Natural killer cell (primary cell): ENCODE measurements around the gene ARID1A. TPM values are rescaled to one million over a fixed set of nuclear protein-coding genes. Genes with fewer than 3 reads are reported as not detected.

Experiments
- ATAC-seq, 3 donors: fragments of 150-1000 bp in 2 of 3; fragments of 200-7000 bp in 1 of 3; cut with Tn5 transposase; 1 replicate in 1 of 3; 2 replicates in 2 of 3; pipeline ENCODE4 v1.10.0; 2021; ENCODE audit warnings: mild to moderate bottlenecking in 2 of 3, moderate library complexity in 2 of 3
- DNase-seq, 2 donors: peaks; one replicate each; pipeline versions ENCODE4 v3.0.0 to v3.0.0-alpha.2; 2013 to 2021; ENCODE audit warnings: mixed read lengths in 1 of 2
- H3K27ac ChIP-seq: one replicate; pipeline ENCODE4 v1.5.1; 2013; ENCODE audit warnings: mild to moderate bottlenecking, low read length
- H3K27me3 ChIP-seq: one replicate; pipeline ENCODE4 v1.6.1; 2013; ENCODE audit warnings: low read length; ENCODE audit not compliant: control insufficient read depth, insufficient read depth
- H3K36me3 ChIP-seq: one replicate; pipeline ENCODE4 v1.6.1; 2013; ENCODE audit warnings: low read length; ENCODE audit not compliant: control insufficient read depth, insufficient read depth
- H3K4me1 ChIP-seq: one replicate; pipeline ENCODE4 v1.6.1; 2013; ENCODE audit warnings: low read length; ENCODE audit not compliant: control insufficient read depth, insufficient read depth
- H3K4me3 ChIP-seq: one replicate; pipeline ENCODE4 v1.5.1; 2013; ENCODE audit warnings: low read length
- H3K9me3 ChIP-seq: one replicate; pipeline ENCODE4 v1.6.1; 2013; ENCODE audit warnings: low read length; ENCODE audit not compliant: control insufficient read depth, insufficient read depth
- H3K27ac Mint-ChIP-seq, 2 donors: one replicate each; pipeline ENCODE4 v1.8.0; 2022; ENCODE audit warnings: mild to moderate bottlenecking in 2 of 2, mixed read lengths in 2 of 2, moderate library complexity in 1 of 2
- H3K27me3 Mint-ChIP-seq, 2 donors: one replicate each; pipeline ENCODE4 v1.8.0; 2022; ENCODE audit warnings: low read depth in 2 of 2, mixed read lengths in 2 of 2
- H3K36me3 Mint-ChIP-seq: one replicate; pipeline ENCODE4 v1.8.0; 2022; ENCODE audit warnings: mixed read lengths
- H3K4me1 Mint-ChIP-seq, 2 donors: one replicate each; pipeline ENCODE4 v1.8.0; 2022; ENCODE audit warnings: mixed read lengths in 2 of 2
- H3K4me3 Mint-ChIP-seq: one replicate; pipeline ENCODE4 v1.8.0; 2022; ENCODE audit warnings: mild to moderate bottlenecking, moderate library complexity, mixed read lengths
- H3K9me3 Mint-ChIP-seq, 2 donors: one replicate each; pipeline ENCODE4 v1.8.0; 2022; ENCODE audit warnings: mixed read lengths in 2 of 2
- WGBS: methylation state at CpG from one replicate; pipeline ENCODE4 v1.1.7; 2013; ENCODE audit warnings: missing lambda C conversion rate; ENCODE audit not compliant: insufficient coverage; 5-methylcytosine and 5-hydroxymethylcytosine counted together
- intact Hi-C: fragments of 100-400 bp; cut with micrococcal nuclease; formaldehyde crosslinking; loops from one replicate; pipeline ENCODE4 v1.14.2; 2022
- total RNA-seq, 4 donors: library from RNA; stranded (reverse); fragments of 120-200 nt in 1 of 4; gene quantifications; one replicate each; pipeline versions ENCODE4 v1.2.3 to v1.2.4, GENCODE V29; 2013 to 2022
- TF ChIP-seq, protein P1 (sequence below): fragments of 200-600 bp; IDR thresholded peaks from one replicate; pipeline ENCODE4 v1.8.0; 2022; ENCODE audit warnings: antibody characterized with exemption

The ARID1A gene
- total RNA-seq, 3 donors from 2014 or later (not counting 1 experiment from before 2014, with no cell fraction given), result 199 to 214 (median 202) TPM

DNA sequence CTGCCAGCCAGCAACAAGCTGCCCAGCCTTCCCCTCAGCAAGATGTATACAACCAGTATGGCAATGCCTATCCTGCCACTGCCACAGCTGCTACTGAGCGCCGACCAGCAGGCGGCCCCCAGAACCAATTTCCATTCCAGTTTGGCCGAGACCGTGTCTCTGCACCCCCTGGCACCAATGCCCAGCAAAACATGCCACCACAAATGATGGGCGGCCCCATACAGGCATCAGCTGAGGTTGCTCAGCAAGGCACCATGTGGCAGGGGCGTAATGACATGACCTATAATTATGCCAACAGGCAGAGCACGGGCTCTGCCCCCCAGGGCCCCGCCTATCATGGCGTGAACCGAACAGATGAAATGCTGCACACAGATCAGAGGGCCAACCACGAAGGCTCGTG lies 78.6 kb downstream of the ARID1A start:
- Histone ChIP-seq H3K36me3 (peaks cover 91% of the 10 kb centered on the region), H3K27ac (no peak overlapping the region), H3K4me3 (no peak overlapping the region), H3K9me3 (no peaks in the 10 kb centered on the region), H3K27me3 (no peaks in the 10 kb centered on the region), H3K4me1 (no peaks in the 10 kb centered on the region)
- Mint-ChIP-seq H3K36me3 (peaks cover 21% of the 10 kb centered on the region), H3K27ac (peak overlapping the region; percentile 34 to 82), H3K9me3 (no peaks in the 10 kb centered on the region), H3K27me3 (no peaks in the 10 kb centered on the region), H3K4me3 (no peak overlapping the region), H3K4me1 (peaks cover 16 to 34% of the 10 kb centered on the region in 2 donors)
- TF ChIP-seq, protein P1, sequence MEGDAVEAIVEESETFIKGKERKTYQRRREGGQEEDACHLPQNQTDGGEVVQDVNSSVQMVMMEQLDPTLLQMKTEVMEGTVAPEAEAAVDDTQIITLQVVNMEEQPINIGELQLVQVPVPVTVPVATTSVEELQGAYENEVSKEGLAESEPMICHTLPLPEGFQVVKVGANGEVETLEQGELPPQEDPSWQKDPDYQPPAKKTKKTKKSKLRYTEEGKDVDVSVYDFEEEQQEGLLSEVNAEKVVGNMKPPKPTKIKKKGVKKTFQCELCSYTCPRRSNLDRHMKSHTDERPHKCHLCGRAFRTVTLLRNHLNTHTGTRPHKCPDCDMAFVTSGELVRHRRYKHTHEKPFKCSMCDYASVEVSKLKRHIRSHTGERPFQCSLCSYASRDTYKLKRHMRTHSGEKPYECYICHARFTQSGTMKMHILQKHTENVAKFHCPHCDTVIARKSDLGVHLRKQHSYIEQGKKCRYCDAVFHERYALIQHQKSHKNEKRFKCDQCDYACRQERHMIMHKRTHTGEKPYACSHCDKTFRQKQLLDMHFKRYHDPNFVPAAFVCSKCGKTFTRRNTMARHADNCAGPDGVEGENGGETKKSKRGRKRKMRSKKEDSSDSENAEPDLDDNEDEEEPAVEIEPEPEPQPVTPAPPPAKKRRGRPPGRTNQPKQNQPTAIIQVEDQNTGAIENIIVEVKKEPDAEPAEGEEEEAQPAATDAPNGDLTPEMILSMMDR, result no peak
- intact Hi-C loops, result no loop called here
- no peak for DNase-seq
- 94% methylated on average over 13 of the region's 13 CpGs for WGBS
- no peak for ATAC-seq

DNA sequence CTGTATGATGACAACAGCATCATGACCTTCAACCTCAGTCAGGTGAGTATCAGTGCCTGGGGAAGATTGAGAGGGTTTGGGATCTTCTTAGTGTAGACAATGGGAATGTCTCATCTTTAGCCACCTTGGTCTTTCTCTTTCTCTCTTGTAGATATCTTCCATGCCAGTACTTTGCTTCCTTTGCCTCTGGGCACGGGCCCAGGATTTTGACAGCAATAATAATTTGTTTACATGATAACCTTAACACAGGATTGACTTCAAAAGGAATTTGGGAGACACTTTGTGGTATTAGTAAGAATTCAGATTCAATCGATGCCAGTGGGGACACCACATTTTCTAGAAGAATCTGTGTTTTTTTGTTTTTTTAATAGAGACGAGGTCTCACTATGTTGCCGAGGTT lies 79.9 kb downstream of the ARID1A start:
- Histone ChIP-seq H3K27me3 (no peaks in the 10 kb centered on the region), H3K4me1 (no peaks in the 10 kb centered on the region), H3K27ac (no peak overlapping the region), H3K9me3 (no peaks in the 10 kb centered on the region), H3K4me3 (no peak overlapping the region), H3K36me3 (peaks cover 95% of the 10 kb centered on the region)
- Mint-ChIP-seq H3K4me1 (peaks cover 16 to 38% of the 10 kb centered on the region in 2 donors), H3K4me3 (no peak overlapping the region), H3K9me3 (no peaks in the 10 kb centered on the region), H3K27ac (peak overlapping the region; percentile 34 to 82), H3K27me3 (no peaks in the 10 kb centered on the region), H3K36me3 (peaks cover 24% of the 10 kb centered on the region)
- ATAC-seq (no peak), DNase-seq (no peak)
- 87% methylated on average over 3 of the region's 4 CpGs for WGBS
- intact Hi-C loops, result no loop called here
- TF ChIP-seq, protein P1, result no peak

DNA sequence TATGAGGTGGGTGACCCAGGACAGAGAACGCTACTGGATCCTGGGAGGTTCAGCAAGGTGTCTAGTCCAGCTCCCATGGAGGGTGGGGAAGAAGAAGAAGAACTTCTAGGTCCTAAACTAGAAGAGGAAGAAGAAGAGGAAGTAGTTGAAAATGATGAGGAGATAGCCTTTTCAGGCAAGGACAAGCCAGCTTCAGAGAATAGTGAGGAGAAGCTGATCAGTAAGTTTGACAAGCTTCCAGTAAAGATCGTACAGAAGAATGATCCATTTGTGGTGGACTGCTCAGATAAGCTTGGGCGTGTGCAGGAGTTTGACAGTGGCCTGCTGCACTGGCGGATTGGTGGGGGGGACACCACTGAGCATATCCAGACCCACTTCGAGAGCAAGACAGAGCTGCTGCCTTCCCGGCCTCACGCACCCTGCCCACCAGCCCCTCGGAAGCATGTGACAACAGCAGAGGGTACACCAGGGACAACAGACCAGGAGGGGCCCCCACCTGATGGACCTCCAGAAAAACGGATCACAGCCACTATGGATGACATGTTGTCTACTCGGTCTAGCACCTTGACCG lies 83.4 kb downstream of the ARID1A start:
- Mint-ChIP-seq H3K9me3 (no peaks in the 10 kb centered on the region), H3K27me3 (no peaks in the 10 kb centered on the region), H3K27ac (peak overlapping the region; percentile 56 to 74), H3K36me3 (peaks cover 17% of the 10 kb centered on the region), H3K4me1 (peaks cover 30 to 53% of the 10 kb centered on the region in 2 donors), H3K4me3 (no peak overlapping the region)
- Histone ChIP-seq H3K9me3 (no peaks in the 10 kb centered on the region), H3K27me3 (no peaks in the 10 kb centered on the region), H3K4me3 (no peak overlapping the region), H3K27ac (no peak overlapping the region), H3K36me3 (peaks cover 77% of the 10 kb centered on the region), H3K4me1 (peaks cover 8% of the 10 kb centered on the region)
- ATAC-seq (no peak), DNase-seq (no peak)
- TF ChIP-seq, protein P1, result no peak
- WGBS, result 93% methylated on average over 11 of the region's 11 CpGs
- intact Hi-C loops, result no loop called here
